ENCODE measurements around the gene SMPD3. TPM values are rescaled to one million over a fixed set of nuclear protein-coding genes. Genes with fewer than 3 reads are reported as not detected.

Gene SMPD3
- total and polyA plus RNA-seq, 2 of the 4 experiments (the other 2 are of a cell fraction): not detected

DNA sequence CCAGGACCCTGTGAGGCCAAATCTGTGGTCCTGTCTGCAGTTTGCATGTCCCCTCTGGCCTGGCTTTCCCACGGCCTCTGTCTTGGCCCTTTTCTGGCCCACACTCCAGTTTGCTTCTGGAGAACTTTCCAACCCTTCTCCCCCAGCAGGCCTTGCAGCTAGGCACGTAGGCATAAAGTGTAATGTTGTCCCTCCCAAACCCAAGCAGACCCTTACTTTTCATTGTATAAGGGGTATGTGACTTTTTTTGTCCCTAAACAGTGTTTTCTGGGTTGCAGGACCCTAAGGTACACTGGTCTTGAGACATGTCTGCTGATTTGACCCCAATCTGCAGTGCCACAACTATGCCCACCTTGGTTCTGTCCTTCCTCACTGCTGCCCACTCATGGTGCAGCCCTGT lies 15.6 kb upstream of the SMPD3 start:
- dilution Hi-C loops (cut with HindIII; ENCODE audit: low sequenced_read_pairs, unreplicated experiment) (no loop called here), in situ Hi-C loops (cut with MboI; ENCODE audit: low sequenced_read_pairs) (no loop called here), intact Hi-C loops (cut with micrococcal nuclease) (no loop called here)
- Histone ChIP-seq H4K91ac (ENCODE audit: insufficient read depth, low read depth, low read length) (no peak overlapping the region), H3K18ac (ENCODE audit: low read depth, low read length) (no peak overlapping the region), H3K9me3 (ENCODE audit: control insufficient read depth, insufficient read depth, low read length) (no peaks in the 10 kb centered on the region; the same call in 1 of the 2 replicates), H3K4me2 (ENCODE audit: low read depth, low read length) (no peak overlapping the region), H4K8ac (ENCODE audit: low read depth in 2 of 2, low read length in 2 of 2) (no peak overlapping the region), H2AK9ac (replicated peaks; ENCODE audit: low read depth, low read length, poor library complexity) (no peak overlapping the region), H3K4me3 (ENCODE audit: insufficient read depth, low read depth, low read length) (no peak overlapping the region), H2BK20ac (ENCODE audit: low read depth, low read length) (no peak overlapping the region), H3K9me1 (ENCODE audit: insufficient read depth, low read length) (no peaks in the 10 kb centered on the region), H3K9ac (ENCODE audit: low read depth, low read length) (no peak overlapping the region), H2AK5ac (ENCODE audit: low read depth, low read length) (no peak overlapping the region), H3K23ac (ENCODE audit: low read depth, low read length) (no peak overlapping the region), H3K56ac (ENCODE audit: extremely low read depth, insufficient read depth, low read length) (no peak overlapping the region), H3K14ac (replicated peaks; ENCODE audit: low read depth, low read length) (no peak overlapping the region), H2BK5ac (ENCODE audit: low read depth, low read length, poor library complexity, severe bottlenecking) (no peak overlapping the region), H3K79me1 (ENCODE audit: low read depth in 1 of 2, low read length in 2 of 2) (no peaks in the 10 kb centered on the region), H3K27me3 (ENCODE audit: control insufficient read depth, insufficient read depth, low read length) (peaks cover 33% of the 10 kb centered on the region), H2BK15ac (ENCODE audit: low read depth, low read length) (no peak overlapping the region), H3K4ac (ENCODE audit: low read depth, low read length) (no peak overlapping the region), H2BK120ac (ENCODE audit: low read depth, low read length) (no peak overlapping the region), H3K4me1 (ENCODE audit: control insufficient read depth, insufficient read depth, low read length) (no peaks in the 10 kb centered on the region), H2AFZ (replicated peaks; ENCODE audit: low read length, poor library complexity) (no peak overlapping the region), H4K20me1 (ENCODE audit: insufficient read depth, low read length) (no peaks in the 10 kb centered on the region), H3K27ac (ENCODE audit: insufficient read depth, low read length) (no peak overlapping the region), H3K36me3 (ENCODE audit: control insufficient read depth, insufficient read depth, low read length) (no peaks in the 10 kb centered on the region), H4K5ac (ENCODE audit: low read depth, low read length) (no peak overlapping the region)
- no TSS peak for BruUV-seq (replicated peaks)
- no peak for TF ChIP-seq MAFK (IDR thresholded peaks at IDR 0.05; ENCODE audit: low read depth, low read length)
- TF ChIP-seq, protein P1, sequence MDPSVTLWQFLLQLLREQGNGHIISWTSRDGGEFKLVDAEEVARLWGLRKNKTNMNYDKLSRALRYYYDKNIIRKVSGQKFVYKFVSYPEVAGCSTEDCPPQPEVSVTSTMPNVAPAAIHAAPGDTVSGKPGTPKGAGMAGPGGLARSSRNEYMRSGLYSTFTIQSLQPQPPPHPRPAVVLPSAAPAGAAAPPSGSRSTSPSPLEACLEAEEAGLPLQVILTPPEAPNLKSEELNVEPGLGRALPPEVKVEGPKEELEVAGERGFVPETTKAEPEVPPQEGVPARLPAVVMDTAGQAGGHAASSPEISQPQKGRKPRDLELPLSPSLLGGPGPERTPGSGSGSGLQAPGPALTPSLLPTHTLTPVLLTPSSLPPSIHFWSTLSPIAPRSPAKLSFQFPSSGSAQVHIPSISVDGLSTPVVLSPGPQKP (IDR thresholded peaks at IDR 0.05; ENCODE audit: borderline replicate concordance, low read depth, low read length): no peak
- no peak for TF ChIP-seq RCOR1 (IDR thresholded peaks at IDR 0.05; ENCODE audit: insufficient replicate concordance, low read length)
- TF ChIP-seq SMC3 (IDR thresholded peaks at IDR 0.05; ENCODE audit: low read depth, low read length): no peak
- TF ChIP-seq RAD21 (IDR thresholded peaks at IDR 0.05; ENCODE audit: low read length): no peak
- no peak for TF ChIP-seq POLR2A (IDR thresholded peaks at IDR 0.05; ENCODE audit: low read depth, low read length)
- TF ChIP-seq, protein P2, sequence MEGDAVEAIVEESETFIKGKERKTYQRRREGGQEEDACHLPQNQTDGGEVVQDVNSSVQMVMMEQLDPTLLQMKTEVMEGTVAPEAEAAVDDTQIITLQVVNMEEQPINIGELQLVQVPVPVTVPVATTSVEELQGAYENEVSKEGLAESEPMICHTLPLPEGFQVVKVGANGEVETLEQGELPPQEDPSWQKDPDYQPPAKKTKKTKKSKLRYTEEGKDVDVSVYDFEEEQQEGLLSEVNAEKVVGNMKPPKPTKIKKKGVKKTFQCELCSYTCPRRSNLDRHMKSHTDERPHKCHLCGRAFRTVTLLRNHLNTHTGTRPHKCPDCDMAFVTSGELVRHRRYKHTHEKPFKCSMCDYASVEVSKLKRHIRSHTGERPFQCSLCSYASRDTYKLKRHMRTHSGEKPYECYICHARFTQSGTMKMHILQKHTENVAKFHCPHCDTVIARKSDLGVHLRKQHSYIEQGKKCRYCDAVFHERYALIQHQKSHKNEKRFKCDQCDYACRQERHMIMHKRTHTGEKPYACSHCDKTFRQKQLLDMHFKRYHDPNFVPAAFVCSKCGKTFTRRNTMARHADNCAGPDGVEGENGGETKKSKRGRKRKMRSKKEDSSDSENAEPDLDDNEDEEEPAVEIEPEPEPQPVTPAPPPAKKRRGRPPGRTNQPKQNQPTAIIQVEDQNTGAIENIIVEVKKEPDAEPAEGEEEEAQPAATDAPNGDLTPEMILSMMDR (conservative IDR thresholded peaks at IDR 0.05; ENCODE audit: low read depth, low read length): no peak
- no peak for TF ChIP-seq CHD1 (IDR thresholded peaks at IDR 0.05; ENCODE audit: low read depth, low read length)
- no peak for TF ChIP-seq MAZ (IDR thresholded peaks at IDR 0.05; ENCODE audit: borderline replicate concordance, low read depth, low read length)
- no peak for TF ChIP-seq NFE2L2 (IDR thresholded peaks at IDR 0.05; ENCODE audit: low read depth, low read length)
- TF ChIP-seq, protein P3, sequence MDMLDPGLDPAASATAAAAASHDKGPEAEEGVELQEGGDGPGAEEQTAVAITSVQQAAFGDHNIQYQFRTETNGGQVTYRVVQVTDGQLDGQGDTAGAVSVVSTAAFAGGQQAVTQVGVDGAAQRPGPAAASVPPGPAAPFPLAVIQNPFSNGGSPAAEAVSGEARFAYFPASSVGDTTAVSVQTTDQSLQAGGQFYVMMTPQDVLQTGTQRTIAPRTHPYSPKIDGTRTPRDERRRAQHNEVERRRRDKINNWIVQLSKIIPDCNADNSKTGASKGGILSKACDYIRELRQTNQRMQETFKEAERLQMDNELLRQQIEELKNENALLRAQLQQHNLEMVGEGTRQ (IDR thresholded peaks at IDR 0.05; ENCODE audit: low read depth, low read length): no peak
- TF ChIP-seq RFX5 (IDR thresholded peaks at IDR 0.05; ENCODE audit: low read depth, low read length): no peak
- no peak for TF ChIP-seq CEBPB (IDR thresholded peaks at IDR 0.05; ENCODE audit: low read depth, low read length)
- TF ChIP-seq MXI1 (IDR thresholded peaks at IDR 0.05; ENCODE audit: borderline replicate concordance, low read depth, low read length): no peak
- TF ChIP-seq BHLHE40 (IDR thresholded peaks at IDR 0.05; ENCODE audit: low read depth, low read length): no peak
- TF ChIP-seq FOS (IDR thresholded peaks at IDR 0.05; ENCODE audit: low read depth, low read length): no peak
- no CpG with 5 or more reads among the region's 2 CpGs for WGBS, 2 experiments (ENCODE audit: extremely low coverage in 2 of 2, insufficient read length in 1 of 2)
- DNase-seq (no peak), ATAC-seq (ENCODE audit: low read depth) (no peak)
- ChIA-PET CTCF (interaction anchor here (1.0 to 1.6 kb wide), 2 partner anchors 8 to 56 kb away, joined by 3 read pairs; no protein-coding TSS in a partner anchor), POLR2A (ENCODE audit: unreplicated experiment) (no interaction called here)

Data from IMR-90 (cell line).